Right renal pelvis (tissue), 4 donors: ENCODE results near the gene VDR. TPM values are rescaled to one million over a fixed set of nuclear protein-coding genes. Genes with fewer than 3 reads are reported as not detected.

ENCODE experiments used
- DNase-seq, 4 donors: peaks; one replicate each; pipeline ENCODE4 v3.0.0-alpha.2; 2013; ENCODE audit warnings: low read depth in 4 of 4, low spot score in 3 of 4, missing footprints in 1 of 4
- polyA plus RNA-seq, 4 donors: library from polyadenylated mRNA; unstranded; fragments of 120-200 nt; gene quantifications; one replicate each; pipeline ENCODE4 v1.2.1, GENCODE V29; 2013; ENCODE audit not compliant: insufficient read length in 4 of 4

Gene VDR
- polyA plus RNA-seq, 4 donors = 3.5 to 5.8 (median 4.0) TPM

- DNase-seq = no peak
Observed at GRCh38 chr12:47896022-47896421, 8.8 kb downstream of the VDR start.

- DNase-seq = no peak
Observed at GRCh38 chr12:47894652-47895051, 10.1 kb downstream of the VDR start.

- no peak for DNase-seq
Observed at GRCh38 chr12:47894068-47894467, 10.7 kb downstream of the VDR start.

- DNase-seq = no peak
Observed at GRCh38 chr12:47892819-47893218, 12.0 kb downstream of the VDR start.

GRCh38 chr12:47891356-47891755 is 13.4 kb downstream of the VDR start:
- DNase-seq = no peak

- no peak for DNase-seq
Observed at GRCh38 chr12:47889040-47889439, 15.8 kb downstream of the VDR start.

GRCh38 chr12:47888153-47888819 is 16.5 kb downstream of the VDR start:
- DNase-seq = no peak

- DNase-seq = no peak
Observed at GRCh38 chr12:47887529-47887928, 17.3 kb downstream of the VDR start.

GRCh38 chr12:47886510-47887240 is 18.1 kb downstream of the VDR start:
- DNase-seq = no peak

- no peak for DNase-seq
Observed at GRCh38 chr12:47885566-47885965, 19.2 kb downstream of the VDR start.

- no peak for DNase-seq
Observed at GRCh38 chr12:47885012-47885501, 19.7 kb downstream of the VDR start.

- DNase-seq = no peak
Observed at GRCh38 chr12:47884501-47884900, 20.3 kb downstream of the VDR start.

GRCh38 chr12:47883663-47884195 is 21.1 kb downstream of the VDR start:
- DNase-seq = no peak

GRCh38 chr12:47882781-47883546 is 21.8 kb downstream of the VDR start:
- DNase-seq = no peak

- no peak for DNase-seq
Observed at GRCh38 chr12:47881826-47882427, 22.9 kb downstream of the VDR start.

- no peak for DNase-seq
Observed at GRCh38 chr12:47881051-47881450, 23.7 kb downstream of the VDR start.

- DNase-seq = no peak
Observed at GRCh38 chr12:47878918-47879481, 25.8 kb downstream of the VDR start.

- no peak for DNase-seq
Observed at GRCh38 chr12:47878293-47878917, 26.4 kb downstream of the VDR start.

GRCh38 chr12:47877081-47877480 is 27.7 kb downstream of the VDR start:
- DNase-seq = no peak

- DNase-seq = no peak
Observed at GRCh38 chr12:47876440-47876960, 28.3 kb downstream of the VDR start.
